Nephron (organoid): Measurements from ENCODE around the gene GRIN2C.

Experiments
- H3K27ac Mint-ChIP-seq, 3 experiments: 2 replicates each; pipeline ENCODE4 v1.8.0; 2020; ENCODE audit warnings: mixed read lengths in 3 of 3, mild to moderate bottlenecking in 2 of 3, moderate library complexity in 1 of 3
- H3K27me3 Mint-ChIP-seq: 2 replicates; pipeline ENCODE4 v1.8.0; 2021; ENCODE audit warnings: low read depth, mild to moderate bottlenecking, moderate library complexity, mixed read lengths
- H3K36me3 Mint-ChIP-seq: 2 replicates; pipeline ENCODE4 v1.8.0; 2020; ENCODE audit warnings: low read depth, mixed read lengths
- H3K4me1 Mint-ChIP-seq: 2 replicates; pipeline ENCODE4 v1.8.0; 2020; ENCODE audit warnings: mixed read lengths
- H3K4me3 Mint-ChIP-seq, 3 experiments: 2 replicates each; pipeline ENCODE4 v1.8.0; 2020; ENCODE audit warnings: mild to moderate bottlenecking in 3 of 3, mixed read lengths in 3 of 3, moderate library complexity in 2 of 3
- H3K9me3 Mint-ChIP-seq: 2 replicates; pipeline ENCODE4 v1.8.0; 2020; ENCODE audit warnings: mixed read lengths
- CTCF ChIP-seq, 3 experiments: fragments of 200-600 bp; sonication (generic); IDR thresholded peaks; one replicate each; pipeline ENCODE4 v1.5.0; 2021; ENCODE audit warnings: antibody characterized with exemption in 3 of 3; ENCODE audit not compliant: unreplicated experiment in 3 of 3

Gene GRIN2C

GRCh38 chr17:74807441-74807840 lies 52.2 kb downstream of the GRIN2C start:
- H3K36me3 Mint-ChIP-seq = peaks cover 12% of the 10 kb centered on the region
- TF ChIP-seq CTCF (IDR thresholded peaks at IDR 0.05; ENCODE audit: unreplicated experiment in 3 of 3) = no peak
- no peaks in the 10 kb centered on the region for H3K9me3 Mint-ChIP-seq
- H3K4me3 Mint-ChIP-seq = no peak overlapping the region
- peaks cover 16% of the 10 kb centered on the region for H3K4me1 Mint-ChIP-seq
- peaks cover 25% of the 10 kb centered on the region for H3K27me3 Mint-ChIP-seq
- H3K27ac Mint-ChIP-seq = no peak overlapping the region

DNA sequence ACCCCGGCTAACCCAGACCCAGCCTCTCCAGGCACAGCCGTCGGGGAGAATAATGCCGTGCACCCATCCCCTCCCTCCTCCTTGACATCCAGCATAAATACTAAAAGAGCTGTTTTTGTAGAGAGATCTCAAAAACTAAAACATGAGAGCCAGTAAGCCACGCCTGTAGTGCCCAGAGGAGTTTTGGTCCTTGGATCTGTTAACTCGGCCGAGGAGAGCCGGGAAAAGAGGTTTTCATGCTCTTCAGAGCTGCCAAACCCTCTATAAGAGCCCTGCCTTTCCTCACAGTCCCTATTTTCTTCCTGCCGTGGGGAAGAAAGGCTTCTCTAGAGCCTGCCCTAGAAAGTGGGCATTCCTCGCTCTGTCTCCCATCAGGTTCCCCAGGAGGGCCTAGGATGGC lies 53.4 kb downstream of the GRIN2C start:
- no peaks in the 10 kb centered on the region for H3K9me3 Mint-ChIP-seq
- no peak for TF ChIP-seq CTCF (IDR thresholded peaks at IDR 0.05; ENCODE audit: unreplicated experiment in 3 of 3)
- no peak overlapping the region for H3K27ac Mint-ChIP-seq
- peaks cover 26% of the 10 kb centered on the region for H3K27me3 Mint-ChIP-seq
- no peak overlapping the region for H3K4me3 Mint-ChIP-seq
- peaks cover 18% of the 10 kb centered on the region for H3K36me3 Mint-ChIP-seq
- H3K4me1 Mint-ChIP-seq = peaks cover 11% of the 10 kb centered on the region

GRCh38 chr17:74805591-74805991 lies 54.1 kb downstream of the GRIN2C start:
- H3K9me3 Mint-ChIP-seq = no peaks in the 10 kb centered on the region
- peaks cover 24% of the 10 kb centered on the region for H3K27me3 Mint-ChIP-seq
- no peak overlapping the region for H3K4me3 Mint-ChIP-seq
- H3K36me3 Mint-ChIP-seq = peaks cover 22% of the 10 kb centered on the region
- no peak overlapping the region for H3K27ac Mint-ChIP-seq
- no peak for TF ChIP-seq CTCF (IDR thresholded peaks at IDR 0.05; ENCODE audit: unreplicated experiment in 3 of 3)
- peaks cover 6% of the 10 kb centered on the region for H3K4me1 Mint-ChIP-seq

GRCh38 chr17:74804683-74805082 lies 55.0 kb downstream of the GRIN2C start:
- H3K9me3 Mint-ChIP-seq = no peaks in the 10 kb centered on the region
- H3K27ac Mint-ChIP-seq = no peak overlapping the region
- H3K27me3 Mint-ChIP-seq = peaks cover 24% of the 10 kb centered on the region
- TF ChIP-seq CTCF (IDR thresholded peaks at IDR 0.05; ENCODE audit: unreplicated experiment in 3 of 3) = no peak
- peaks cover 27% of the 10 kb centered on the region for H3K36me3 Mint-ChIP-seq
- no peak overlapping the region for H3K4me3 Mint-ChIP-seq
- H3K4me1 Mint-ChIP-seq = peaks cover 5% of the 10 kb centered on the region

DNA sequence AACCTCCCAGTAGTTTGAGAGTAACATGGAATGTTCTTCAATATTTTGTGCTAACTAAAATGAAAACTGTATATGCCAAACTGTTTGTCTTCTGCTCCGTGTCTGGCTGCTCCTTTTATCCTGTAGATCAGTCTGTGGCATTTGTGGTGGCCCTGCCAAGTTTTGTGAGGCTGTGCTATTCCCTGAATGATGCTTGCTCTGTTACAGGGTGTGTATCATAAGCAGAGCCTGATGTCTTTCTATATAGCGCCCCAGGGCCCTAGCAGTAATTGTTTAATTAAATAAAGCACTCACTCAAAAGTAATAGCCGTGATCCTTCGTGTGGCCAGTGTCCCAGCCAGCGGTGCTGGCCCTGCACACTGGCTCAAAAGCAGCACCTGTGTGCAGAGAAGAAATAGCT lies 55.7 kb downstream of the GRIN2C start:
- no peak for TF ChIP-seq CTCF (IDR thresholded peaks at IDR 0.05; ENCODE audit: unreplicated experiment in 3 of 3)
- Mint-ChIP-seq H3K27me3 (peaks cover 24% of the 10 kb centered on the region), H3K4me3 (no peak overlapping the region), H3K27ac (no peak overlapping the region), H3K36me3 (peaks cover 31% of the 10 kb centered on the region), H3K9me3 (no peaks in the 10 kb centered on the region), H3K4me1 (peaks cover 5% of the 10 kb centered on the region)

GRCh38 chr17:74803388-74803930 lies 56.2 kb downstream of the GRIN2C start:
- Mint-ChIP-seq H3K4me3 (no peak overlapping the region), H3K36me3 (peaks cover 34% of the 10 kb centered on the region), H3K4me1 (peaks cover 5% of the 10 kb centered on the region), H3K27ac (no peak overlapping the region), H3K9me3 (no peaks in the 10 kb centered on the region), H3K27me3 (peaks cover 22% of the 10 kb centered on the region)
- TF ChIP-seq CTCF (IDR thresholded peaks at IDR 0.05; ENCODE audit: unreplicated experiment in 3 of 3) = no peak
